ES-I3 (cell line): ENCODE data around the gene TRAF1.
A peak's percentile ranks its signal among the peaks of the same experiment; 100 is the strongest.

Experiments used
- H3K36me3 ChIP-seq: 2 replicates; pipeline ENCODE4 v1.6.1; 2013; ENCODE audit warnings: mild to moderate bottlenecking, low read length, control low read depth, moderate library complexity; ENCODE audit not compliant: insufficient read depth
- H3K4me1 ChIP-seq: 2 replicates; pipeline ENCODE4 v1.6.1; 2013; ENCODE audit warnings: mild to moderate bottlenecking, control low read depth, low read length; ENCODE audit not compliant: insufficient read depth
- H3K9ac ChIP-seq: 2 replicates; pipeline ENCODE4 v1.6.1; 2013; ENCODE audit warnings: low read depth, mild to moderate bottlenecking, low read length, moderate library complexity
- H3K9me3 ChIP-seq: 2 replicates; pipeline ENCODE4 v1.6.1; 2013; ENCODE audit warnings: mild to moderate bottlenecking, low read length, moderate library complexity; ENCODE audit not compliant: control insufficient read depth, insufficient read depth

TRAF1 gene

GRCh38 chr9:120870206-120870605 is 56.4 kb downstream of the TRAF1 start:
- Histone ChIP-seq H3K36me3 (peaks cover 11% of the 10 kb centered on the region), H3K4me1 (peaks cover 29% of the 10 kb centered on the region), H3K9ac (no peak overlapping the region), H3K9me3 (no peaks in the 10 kb centered on the region)

GRCh38 chr9:120869726-120870125 is 56.9 kb downstream of the TRAF1 start:
- peaks cover 24% of the 10 kb centered on the region for H3K4me1 ChIP-seq
- H3K9me3 ChIP-seq = no peaks in the 10 kb centered on the region
- H3K36me3 ChIP-seq = peaks cover 11% of the 10 kb centered on the region
- H3K9ac ChIP-seq = no peak overlapping the region

GRCh38 chr9:120869360-120869687 is 57.3 kb downstream of the TRAF1 start:
- peaks cover 11% of the 10 kb centered on the region for H3K36me3 ChIP-seq
- peak overlapping the region; percentile 62; the same call in 1 of the 2 replicates for H3K9ac ChIP-seq
- H3K9me3 ChIP-seq = no peaks in the 10 kb centered on the region
- H3K4me1 ChIP-seq = peaks cover 20% of the 10 kb centered on the region

GRCh38 chr9:120868676-120869359 is 57.8 kb downstream of the TRAF1 start:
- peak overlapping the region; percentile 62; the same call in 1 of the 2 replicates for H3K9ac ChIP-seq
- H3K4me1 ChIP-seq = peaks cover 15% of the 10 kb centered on the region
- H3K9me3 ChIP-seq = no peaks in the 10 kb centered on the region
- H3K36me3 ChIP-seq = peaks cover 11% of the 10 kb centered on the region

GRCh38 chr9:120868339-120868675 is 58.3 kb downstream of the TRAF1 start:
- H3K36me3 ChIP-seq = peaks cover 11% of the 10 kb centered on the region
- H3K9ac ChIP-seq = peak overlapping the region; percentile 24; the same call in 1 of the 2 replicates
- no peaks in the 10 kb centered on the region for H3K9me3 ChIP-seq
- H3K4me1 ChIP-seq = peaks cover 13% of the 10 kb centered on the region

- H3K9ac ChIP-seq = no peak overlapping the region; the same call in 1 of the 2 replicates
Measured at GRCh38 chr9:120867676-120868338, 58.8 kb downstream of the TRAF1 start.

GRCh38 chr9:120866651-120867050 is 59.9 kb downstream of the TRAF1 start:
- Histone ChIP-seq H3K4me1 (no peaks in the 10 kb centered on the region; the same call in 1 of the 2 replicates), H3K36me3 (peaks cover 5% of the 10 kb centered on the region; the same call in 1 of the 2 replicates), H3K9ac (no peak overlapping the region), H3K9me3 (no peaks in the 10 kb centered on the region)

More at GRCh38 chr9:120867676-120868338, 58.8 kb downstream of the TRAF1 start:
- Histone ChIP-seq H3K9me3 (no peaks in the 10 kb centered on the region), H3K4me1 (peaks cover 8% of the 10 kb centered on the region), H3K36me3 (peaks cover 11% of the 10 kb centered on the region)

GRCh38 chr9:120865809-120866208 is 60.8 kb downstream of the TRAF1 start:
- H3K36me3 ChIP-seq = peaks cover 8% of the 10 kb centered on the region; the same call in 1 of the 2 replicates
- no peak overlapping the region for H3K9ac ChIP-seq
- no peaks in the 10 kb centered on the region; the same call in 1 of the 2 replicates for H3K4me1 ChIP-seq
- no peaks in the 10 kb centered on the region for H3K9me3 ChIP-seq

GRCh38 chr9:120865176-120865575 is 61.4 kb downstream of the TRAF1 start:
- Histone ChIP-seq H3K9ac (no peak overlapping the region), H3K9me3 (no peaks in the 10 kb centered on the region), H3K4me1 (no peaks in the 10 kb centered on the region; the same call in 1 of the 2 replicates), H3K36me3 (peaks cover 14% of the 10 kb centered on the region; the same call in 1 of the 2 replicates)

GRCh38 chr9:120864719-120865118 is 61.9 kb downstream of the TRAF1 start:
- Histone ChIP-seq H3K9me3 (no peaks in the 10 kb centered on the region), H3K9ac (no peak overlapping the region), H3K4me1 (no peaks in the 10 kb centered on the region; the same call in 1 of the 2 replicates), H3K36me3 (peaks cover 14% of the 10 kb centered on the region; the same call in 1 of the 2 replicates)

GRCh38 chr9:120863833-120864232 is 62.8 kb downstream of the TRAF1 start:
- Histone ChIP-seq H3K4me1 (no peaks in the 10 kb centered on the region; the same call in 1 of the 2 replicates), H3K36me3 (peaks cover 14% of the 10 kb centered on the region; the same call in 1 of the 2 replicates), H3K9ac (no peak overlapping the region), H3K9me3 (no peaks in the 10 kb centered on the region)

- Histone ChIP-seq H3K9ac (no peak overlapping the region), H3K36me3 (peaks cover 18% of the 10 kb centered on the region; the same call in 1 of the 2 replicates), H3K4me1 (no peaks in the 10 kb centered on the region), H3K9me3 (no peaks in the 10 kb centered on the region)
Measured at GRCh38 chr9:120862452-120862851, 64.1 kb downstream of the TRAF1 start.

- no peaks in the 10 kb centered on the region for H3K9me3 ChIP-seq
- H3K4me1 ChIP-seq = no peaks in the 10 kb centered on the region
- no peak overlapping the region for H3K9ac ChIP-seq
- peaks cover 18% of the 10 kb centered on the region; the same call in 1 of the 2 replicates for H3K36me3 ChIP-seq
Measured at GRCh38 chr9:120861935-120862334, 64.7 kb downstream of the TRAF1 start.

GRCh38 chr9:120860083-120860482 is 66.5 kb downstream of the TRAF1 start:
- no peak overlapping the region for H3K9ac ChIP-seq
- H3K36me3 ChIP-seq = peaks cover 13% of the 10 kb centered on the region; the same call in 1 of the 2 replicates
- H3K4me1 ChIP-seq = no peaks in the 10 kb centered on the region
- H3K9me3 ChIP-seq = no peaks in the 10 kb centered on the region

- peaks cover 13% of the 10 kb centered on the region; the same call in 1 of the 2 replicates for H3K36me3 ChIP-seq
- no peaks in the 10 kb centered on the region for H3K9me3 ChIP-seq
- H3K9ac ChIP-seq = no peak overlapping the region
- H3K4me1 ChIP-seq = no peaks in the 10 kb centered on the region
Measured at GRCh38 chr9:120859361-120859760, 67.2 kb downstream of the TRAF1 start.
